ENCODE data around the gene ACTR3C. TPM values are rescaled to one million over a fixed set of nuclear protein-coding genes. Genes with fewer than 3 reads are reported as not detected.

ACTR3C gene
- total and polyA plus RNA-seq, 2 of the 13 experiments (the other 11 are each of a cell fraction or from before 2014, with no cell fraction given), result 3.8 to 7.5 TPM

DNA sequence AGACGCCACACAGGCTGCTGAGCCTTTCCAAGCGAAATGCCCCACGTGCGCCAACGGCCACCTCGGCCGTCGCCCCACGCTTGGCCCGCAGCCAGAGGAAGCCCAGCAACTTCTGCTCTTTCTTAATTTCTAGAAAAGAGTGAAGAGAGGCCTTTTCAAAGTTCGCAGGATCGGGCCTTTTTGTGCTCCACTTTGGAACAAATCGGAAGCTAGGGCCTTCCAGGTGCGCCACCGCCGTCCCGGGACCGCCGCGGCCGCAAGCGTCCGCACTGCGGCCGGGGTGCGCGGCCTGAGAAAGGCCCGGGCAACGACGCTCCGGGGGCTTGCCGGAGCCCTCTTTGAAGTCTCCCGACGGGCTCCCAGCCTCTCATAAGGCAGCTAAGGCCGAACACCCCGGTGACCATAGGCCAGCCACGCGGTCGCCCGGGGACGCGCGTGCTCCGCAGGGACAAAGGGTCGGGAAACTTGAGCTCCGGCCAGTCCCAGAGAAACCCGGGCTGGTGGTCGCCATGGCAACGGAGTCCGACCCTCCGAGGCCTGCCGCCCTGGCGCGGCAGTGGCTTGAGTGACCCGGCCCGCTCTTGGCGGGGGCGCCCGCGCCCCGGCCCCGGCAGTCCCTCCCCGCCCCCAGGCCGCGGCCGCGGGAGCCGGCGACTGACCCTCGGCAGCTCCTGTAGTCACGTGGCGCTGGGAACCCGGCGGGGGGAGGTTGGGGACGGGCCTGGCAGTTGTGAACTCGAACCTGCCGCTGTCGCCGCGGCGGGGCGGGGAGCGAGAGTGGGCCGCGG is 44.9 kb upstream of the ACTR3C start, which contains the start of gene REPIN1 (continued):
- TF ChIP-seq, protein P1, sequence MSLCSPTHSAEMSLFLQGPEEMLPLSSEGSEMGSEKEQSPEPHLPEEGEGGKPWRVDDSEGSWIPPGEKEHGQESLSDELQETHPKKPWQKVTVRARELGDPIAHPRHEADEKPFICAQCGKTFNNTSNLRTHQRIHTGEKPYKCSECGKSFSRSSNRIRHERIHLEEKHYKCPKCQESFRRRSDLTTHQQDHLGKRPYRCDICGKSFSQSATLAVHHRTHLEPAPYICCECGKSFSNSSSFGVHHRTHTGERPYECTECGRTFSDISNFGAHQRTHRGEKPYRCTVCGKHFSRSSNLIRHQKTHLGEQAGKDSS (CRISPR knock-in tag; IDR thresholded peaks at IDR 0.05; ENCODE audit: borderline replicate concordance, low read depth), result peak; percentile 42; the same call in 1 of the 2 replicates
- TF ChIP-seq ZNF496 (CRISPR knock-in tag; IDR thresholded peaks at IDR 0.05; ENCODE audit: insufficient replicate concordance) (no peak), TCF12 (IDR thresholded peaks at IDR 0.05) (no peak), TCF12 (CRISPR knock-in tag; IDR thresholded peaks at IDR 0.05) (no peak), KMT2B (CRISPR knock-in tag; IDR thresholded peaks at IDR 0.05) (peak; percentile 24), NRL (CRISPR knock-in tag; IDR thresholded peaks at IDR 0.05; ENCODE audit: borderline replicate concordance) (peak; percentile 85; the same call in 1 of the 2 replicates), MED13 (CRISPR knock-in tag; IDR thresholded peaks at IDR 0.05) (peak; percentile 67), KLF12 (CRISPR knock-in tag; IDR thresholded peaks at IDR 0.05; ENCODE audit: borderline replicate concordance) (peak; percentile 75), ARNT2 (CRISPR knock-in tag; IDR thresholded peaks at IDR 0.05; ENCODE audit: low read depth) (peak; percentile 72), GABPB1 (CRISPR knock-in tag; IDR thresholded peaks at IDR 0.05) (peak; percentile 72), NCOA1 (CRISPR knock-in tag; IDR thresholded peaks at IDR 0.05) (peak; percentile 69; the same call in 1 of the 2 replicates), RBM39 (IDR thresholded peaks at IDR 0.05; ENCODE audit: low read depth, low read length, poor library complexity, severe bottlenecking) (peak; percentile 92), ZNF558 (CRISPR knock-in tag; IDR thresholded peaks at IDR 0.05; ENCODE audit: borderline replicate concordance) (peak; percentile 53), FOXJ3 (CRISPR knock-in tag; IDR thresholded peaks at IDR 0.05; ENCODE audit: borderline replicate concordance) (peak; percentile 33; the same call in 1 of the 2 replicates)
- TF ChIP-seq, protein P2, sequence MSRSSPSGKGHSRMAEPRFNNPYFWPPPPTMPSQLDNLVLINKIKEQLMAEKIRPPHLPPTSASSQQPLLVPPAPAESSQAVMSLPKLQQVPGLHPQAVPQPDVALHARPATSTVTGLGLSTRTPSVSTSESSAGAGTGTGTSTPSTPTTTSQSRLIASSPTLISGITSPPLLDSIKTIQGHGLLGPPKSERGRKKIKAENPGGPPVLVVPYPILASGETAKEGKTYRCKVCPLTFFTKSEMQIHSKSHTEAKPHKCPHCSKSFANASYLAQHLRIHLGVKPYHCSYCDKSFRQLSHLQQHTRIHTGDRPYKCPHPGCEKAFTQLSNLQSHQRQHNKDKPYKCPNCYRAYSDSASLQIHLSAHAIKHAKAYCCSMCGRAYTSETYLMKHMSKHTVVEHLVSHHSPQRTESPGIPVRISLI (CRISPR knock-in tag; IDR thresholded peaks at IDR 0.05; ENCODE audit: borderline replicate concordance), result no peak
- TF ChIP-seq, protein P3, sequence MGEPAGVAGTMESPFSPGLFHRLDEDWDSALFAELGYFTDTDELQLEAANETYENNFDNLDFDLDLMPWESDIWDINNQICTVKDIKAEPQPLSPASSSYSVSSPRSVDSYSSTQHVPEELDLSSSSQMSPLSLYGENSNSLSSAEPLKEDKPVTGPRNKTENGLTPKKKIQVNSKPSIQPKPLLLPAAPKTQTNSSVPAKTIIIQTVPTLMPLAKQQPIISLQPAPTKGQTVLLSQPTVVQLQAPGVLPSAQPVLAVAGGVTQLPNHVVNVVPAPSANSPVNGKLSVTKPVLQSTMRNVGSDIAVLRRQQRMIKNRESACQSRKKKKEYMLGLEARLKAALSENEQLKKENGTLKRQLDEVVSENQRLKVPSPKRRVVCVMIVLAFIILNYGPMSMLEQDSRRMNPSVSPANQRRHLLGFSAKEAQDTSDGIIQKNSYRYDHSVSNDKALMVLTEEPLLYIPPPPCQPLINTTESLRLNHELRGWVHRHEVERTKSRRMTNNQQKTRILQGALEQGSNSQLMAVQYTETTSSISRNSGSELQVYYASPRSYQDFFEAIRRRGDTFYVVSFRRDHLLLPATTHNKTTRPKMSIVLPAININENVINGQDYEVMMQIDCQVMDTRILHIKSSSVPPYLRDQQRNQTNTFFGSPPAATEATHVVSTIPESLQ (CRISPR knock-in tag; conservative IDR thresholded peaks at IDR 0.05), result no peak
- TF ChIP-seq, protein P4, sequence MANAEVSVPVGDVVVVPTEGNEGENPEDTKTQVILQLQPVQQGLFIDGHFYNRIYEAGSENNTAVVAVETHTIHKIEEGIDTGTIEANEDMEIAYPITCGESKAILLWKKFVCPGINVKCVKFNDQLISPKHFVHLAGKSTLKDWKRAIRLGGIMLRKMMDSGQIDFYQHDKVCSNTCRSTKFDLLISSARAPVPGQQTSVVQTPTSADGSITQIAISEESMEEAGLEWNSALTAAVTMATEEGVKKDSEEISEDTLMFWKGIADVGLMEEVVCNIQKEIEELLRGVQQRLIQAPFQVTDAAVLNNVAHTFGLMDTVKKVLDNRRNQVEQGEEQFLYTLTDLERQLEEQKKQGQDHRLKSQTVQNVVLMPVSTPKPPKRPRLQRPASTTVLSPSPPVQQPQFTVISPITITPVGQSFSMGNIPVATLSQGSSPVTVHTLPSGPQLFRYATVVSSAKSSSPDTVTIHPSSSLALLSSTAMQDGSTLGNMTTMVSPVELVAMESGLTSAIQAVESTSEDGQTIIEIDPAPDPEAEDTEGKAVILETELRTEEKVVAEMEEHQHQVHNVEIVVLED (CRISPR knock-in tag; IDR thresholded peaks at IDR 0.05; ENCODE audit: borderline replicate concordance), result no peak; the same call in 1 of the 2 replicates
- TF ChIP-seq, protein P5, sequence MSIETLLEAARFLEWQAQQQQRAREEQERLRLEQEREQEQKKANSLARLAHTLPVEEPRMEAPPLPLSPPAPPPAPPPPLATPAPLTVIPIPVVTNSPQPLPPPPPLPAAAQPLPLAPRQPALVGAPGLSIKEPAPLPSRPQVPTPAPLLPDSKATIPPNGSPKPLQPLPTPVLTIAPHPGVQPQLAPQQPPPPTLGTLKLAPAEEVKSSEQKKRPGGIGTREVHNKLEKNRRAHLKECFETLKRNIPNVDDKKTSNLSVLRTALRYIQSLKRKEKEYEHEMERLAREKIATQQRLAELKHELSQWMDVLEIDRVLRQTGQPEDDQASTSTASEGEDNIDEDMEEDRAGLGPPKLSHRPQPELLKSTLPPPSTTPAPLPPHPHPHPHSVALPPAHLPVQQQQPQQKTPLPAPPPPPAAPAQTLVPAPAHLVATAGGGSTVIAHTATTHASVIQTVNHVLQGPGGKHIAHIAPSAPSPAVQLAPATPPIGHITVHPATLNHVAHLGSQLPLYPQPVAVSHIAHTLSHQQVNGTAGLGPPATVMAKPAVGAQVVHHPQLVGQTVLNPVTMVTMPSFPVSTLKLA (IDR thresholded peaks at IDR 0.05), result no peak

Data from HepG2 (cell line).